Pancreas (tissue), 10 donors: Measurements from ENCODE around the gene PGLYRP3. TPM values are rescaled to one million over a fixed set of nuclear protein-coding genes. Genes with fewer than 3 reads are reported as not detected.

Source experiments
- ATAC-seq, 4 donors: fragments of 200-7000 bp; cut with Tn5 transposase; one replicate each; pipeline versions ENCODE4 v1.8.0 to v1.9.1; 2020; ENCODE audit warnings: mild to moderate bottlenecking in 4 of 4, moderate library complexity in 4 of 4
- DNase-seq, 6 donors: peaks; one replicate each; pipeline ENCODE4 v3.0.0-alpha.2; 2020
- FAIRE-seq: peaks from 2 replicates; lab custom pipeline; 2012; peaks lifted over from hg19 to GRCh38; lab: Jason Lieb, UNC
- H3K27ac ChIP-seq, 4 donors: fragments of 200-600 bp; sonication (generic); 1 replicate in 3 of 4; 2 replicates in 1 of 4; pipeline versions ENCODE4 v1.5.0 to v1.8.0; 2020
- H3K27me3 ChIP-seq, 4 donors: fragments of 200-600 bp; one replicate each; pipeline ENCODE4 v1.8.0; 2021
- H3K36me3 ChIP-seq, 3 donors: fragments of 200-600 bp; sonication (generic) in 1 of 3; one replicate each; pipeline versions ENCODE4 v1.5.0 to v1.8.0; 2020 to 2021
- H3K4me1 ChIP-seq, 3 donors: fragments of 200-600 bp; one replicate each; pipeline ENCODE4 v1.8.0; 2021
- H3K4me3 ChIP-seq, 4 donors: fragments of 200-600 bp; sonication (generic) in 2 of 4; one replicate each; pipeline versions ENCODE4 v1.5.0 to v1.8.0; 2020 to 2021
- H3K9me3 ChIP-seq, 4 donors: fragments of 200-600 bp; one replicate each; pipeline ENCODE4 v1.8.0; 2021
- WGBS, 2 donors: extraction: QIAGEN DNeasy Blood & Tissue Kit; methylation state at CpG; one replicate each; pipeline ENCODE4 v1.1.7; 2013; 5-methylcytosine and 5-hydroxymethylcytosine counted together
- intact Hi-C, 3 donors: fragments of 100-400 bp; cut with DNase I; formaldehyde crosslinking; loops; one replicate each; pipeline versions ENCODE4 v1.11.1 to v1.14.2; 2022
- polyA plus RNA-seq, 2 donors: library from polyadenylated mRNA; stranded (reverse); fragments of 200-250 nt; gene quantifications; one replicate each; pipeline ENCODE4 v1.2.3, GENCODE V29; 2013
- total RNA-seq, 6 donors: library from RNA; stranded (reverse); fragmentation: NEBNext Ultra II Directional in 4 of 6; extraction: Animal tissue kit (Norgen Biotek cat#: 25700) in 4 of 6; gene quantifications; one replicate each; pipeline versions ENCODE4 v1.2.1 to v1.2.4, GENCODE V29; 2021 to 2023
- TF ChIP-seq, protein P1 (sequence below), 4 donors: fragments of 200-600 bp; sonication (generic) in 3 of 4; IDR thresholded peaks; one replicate each; pipeline versions ENCODE4 v1.5.0 to v1.8.0; 2021; ENCODE audit warnings: antibody characterized with exemption in 4 of 4
- donor health status: healthy with polysubstance abuse.
- donor health status: DM: no; HTN: no; CAD: no; lungs with moderate emphysema.
- donor health status: DM: no; HTN: no; CAD: no.
- donor health status: control.
- donor health status: control.
- donor health status: Bipolar disorder and iron deficiency.
- donor health status: DM: yes; HTN: yes; CAD: no.
- donor health status: DM: no; HTN: no; CAD: no.
- donor health status: DM: no; HTN: no; CAD: no.
- donor health status: DM: yes; HTN: yes; CAD: no.

Gene PGLYRP3
- total and polyA plus RNA-seq, 8 donors: not detected

DNA sequence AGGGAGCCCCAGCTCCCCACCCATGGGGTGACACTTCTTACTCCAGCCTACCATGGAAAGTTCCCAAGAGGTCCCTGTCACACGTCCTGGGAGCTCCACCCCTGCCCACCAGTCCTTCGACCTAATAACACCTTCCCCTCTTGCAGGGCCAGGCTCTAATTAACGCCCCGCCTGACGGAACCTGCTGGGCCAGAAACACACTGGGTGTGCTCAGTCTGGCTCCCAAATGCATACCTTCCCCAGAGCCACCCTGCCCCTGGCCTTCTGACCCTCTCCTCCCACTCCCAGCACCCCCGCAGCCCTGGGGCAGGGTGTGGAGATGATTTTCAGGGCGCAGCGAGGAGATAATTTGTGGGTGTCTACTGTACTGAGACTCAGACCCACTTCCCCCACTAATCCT, 20.6 kb downstream of the PGLYRP3 start:
- TF ChIP-seq, protein P1, sequence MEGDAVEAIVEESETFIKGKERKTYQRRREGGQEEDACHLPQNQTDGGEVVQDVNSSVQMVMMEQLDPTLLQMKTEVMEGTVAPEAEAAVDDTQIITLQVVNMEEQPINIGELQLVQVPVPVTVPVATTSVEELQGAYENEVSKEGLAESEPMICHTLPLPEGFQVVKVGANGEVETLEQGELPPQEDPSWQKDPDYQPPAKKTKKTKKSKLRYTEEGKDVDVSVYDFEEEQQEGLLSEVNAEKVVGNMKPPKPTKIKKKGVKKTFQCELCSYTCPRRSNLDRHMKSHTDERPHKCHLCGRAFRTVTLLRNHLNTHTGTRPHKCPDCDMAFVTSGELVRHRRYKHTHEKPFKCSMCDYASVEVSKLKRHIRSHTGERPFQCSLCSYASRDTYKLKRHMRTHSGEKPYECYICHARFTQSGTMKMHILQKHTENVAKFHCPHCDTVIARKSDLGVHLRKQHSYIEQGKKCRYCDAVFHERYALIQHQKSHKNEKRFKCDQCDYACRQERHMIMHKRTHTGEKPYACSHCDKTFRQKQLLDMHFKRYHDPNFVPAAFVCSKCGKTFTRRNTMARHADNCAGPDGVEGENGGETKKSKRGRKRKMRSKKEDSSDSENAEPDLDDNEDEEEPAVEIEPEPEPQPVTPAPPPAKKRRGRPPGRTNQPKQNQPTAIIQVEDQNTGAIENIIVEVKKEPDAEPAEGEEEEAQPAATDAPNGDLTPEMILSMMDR (IDR thresholded peaks at IDR 0.05): no peak
- H3K4me3 ChIP-seq: no peak overlapping the region
- intact Hi-C loops: no loop called here
- FAIRE-seq: no peak
- H3K9me3 ChIP-seq: no peaks in the 10 kb centered on the region
- H3K4me1 ChIP-seq: no peaks in the 10 kb centered on the region
- no peak for DNase-seq
- H3K27ac ChIP-seq: no peak overlapping the region
- 36 to 38% methylated on average over 8 of the region's 8 CpGs for WGBS, 2 donors
- H3K27me3 ChIP-seq: no peaks in the 10 kb centered on the region
- no peak for ATAC-seq
- H3K36me3 ChIP-seq: no peaks in the 10 kb centered on the region

DNA sequence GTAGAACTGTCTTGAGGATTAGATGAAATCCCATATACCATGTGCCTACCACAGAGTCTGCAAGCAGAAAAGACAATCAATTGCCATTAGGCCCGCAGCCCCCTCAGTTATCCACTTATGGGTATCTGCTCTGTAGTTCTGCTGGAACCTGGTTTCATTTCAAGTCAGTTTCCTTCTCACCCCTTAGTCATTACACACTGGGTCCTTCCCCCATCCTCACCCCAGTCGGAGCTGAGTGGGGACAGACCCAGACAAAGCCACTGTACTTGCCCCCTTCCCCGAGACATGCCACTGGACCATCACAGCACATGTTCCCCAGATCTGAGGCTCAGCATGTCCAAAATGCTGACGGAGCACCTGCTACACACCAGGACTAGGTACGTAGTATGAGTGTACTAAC, 21.2 kb downstream of the PGLYRP3 start:
- Histone ChIP-seq H3K36me3 (no peaks in the 10 kb centered on the region), H3K27ac (no peak overlapping the region), H3K27me3 (no peaks in the 10 kb centered on the region), H3K4me1 (no peaks in the 10 kb centered on the region), H3K4me3 (no peak overlapping the region), H3K9me3 (no peaks in the 10 kb centered on the region)
- ATAC-seq: no peak
- no peak for DNase-seq
- TF ChIP-seq, protein P1 (IDR thresholded peaks at IDR 0.05): no peak
- intact Hi-C loops: no loop called here
- FAIRE-seq: no peak
- 67 to 75% methylated on average over 5 of the region's 5 CpGs for WGBS, 2 donors

DNA sequence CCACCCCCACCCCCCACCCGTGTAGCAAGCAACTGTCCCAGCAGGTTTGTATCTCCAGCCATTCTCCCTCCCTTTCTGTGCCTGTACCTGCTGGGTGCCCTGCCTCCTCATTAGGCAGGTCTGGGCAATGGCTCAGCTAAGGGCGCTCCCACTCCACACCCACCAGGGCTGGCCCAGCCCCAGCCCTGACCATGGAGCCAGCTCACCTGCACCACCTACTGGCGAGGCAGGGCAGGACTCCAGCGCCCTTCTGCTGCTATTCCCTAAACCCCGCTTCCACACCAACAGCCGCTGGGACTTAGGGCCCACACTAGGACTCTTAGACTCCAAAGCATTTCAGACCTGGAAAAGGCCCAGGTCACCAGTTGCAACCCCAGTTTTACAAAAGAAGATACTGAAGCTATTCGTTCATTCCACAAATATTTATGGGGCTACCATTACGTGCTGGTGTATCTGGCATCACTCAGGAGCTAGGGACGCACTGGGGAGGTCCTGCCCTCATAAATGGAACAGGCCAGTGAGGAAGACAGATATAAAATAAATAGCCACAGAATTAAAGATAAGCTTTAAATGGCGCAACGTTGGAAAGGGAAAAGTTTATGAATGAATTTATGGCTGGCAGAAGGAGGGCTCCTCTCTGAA, 24.0 kb downstream of the PGLYRP3 start:
- no peaks in the 10 kb centered on the region for H3K9me3 ChIP-seq
- DNase-seq: no peak
- H3K27ac ChIP-seq: no peak overlapping the region
- intact Hi-C loops: no loop called here
- no peaks in the 10 kb centered on the region for H3K36me3 ChIP-seq
- FAIRE-seq: no peak
- no peaks in the 10 kb centered on the region for H3K4me1 ChIP-seq
- TF ChIP-seq, protein P1 (IDR thresholded peaks at IDR 0.05): no peak
- 59 to 61% methylated on average over 11 of the region's 11 CpGs for WGBS, 2 donors
- peak in 1 of 4 donors; percentile 48 for ATAC-seq
- no peak overlapping the region for H3K4me3 ChIP-seq
- peaks cover 0 to 7% (median 0%) of the 10 kb centered on the region in 4 donors for H3K27me3 ChIP-seq

DNA sequence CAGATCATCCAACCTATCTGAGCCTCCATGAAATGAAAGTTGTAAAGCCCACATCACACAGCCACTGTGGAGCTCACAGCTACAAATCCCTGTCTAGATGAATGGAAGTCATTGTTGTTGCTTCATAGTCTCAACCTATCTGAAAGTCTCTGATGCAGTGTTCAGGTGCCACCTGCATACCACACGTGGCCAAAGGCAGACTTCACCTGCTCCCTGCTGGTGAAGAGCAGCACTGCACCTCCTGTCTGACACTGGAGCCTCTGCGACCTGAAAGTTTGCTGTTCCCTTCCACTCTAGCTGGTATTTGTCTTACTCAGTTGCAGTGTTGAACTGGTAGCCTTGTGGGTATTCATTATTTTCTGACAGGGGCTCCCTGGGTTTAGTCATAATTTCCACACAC, 34.9 kb downstream of the PGLYRP3 start:
- TF ChIP-seq, protein P1 (IDR thresholded peaks at IDR 0.05): peak in 3 of 4 donors; percentile 27 to 44 (median 32)
- Histone ChIP-seq H3K27me3 (no peaks in the 10 kb centered on the region), H3K9me3 (no peaks in the 10 kb centered on the region), H3K27ac (no peak overlapping the region), H3K4me1 (no peaks in the 10 kb centered on the region), H3K4me3 (no peak overlapping the region), H3K36me3 (no peaks in the 10 kb centered on the region)
- intact Hi-C loops: no loop called here
- FAIRE-seq (no peak), DNase-seq (no peak), ATAC-seq (peak in 2 of 4 donors; percentile 56 to 69)
- WGBS, 2 donors: 8 to 14% methylated on average over 2 of the region's 2 CpGs

DNA sequence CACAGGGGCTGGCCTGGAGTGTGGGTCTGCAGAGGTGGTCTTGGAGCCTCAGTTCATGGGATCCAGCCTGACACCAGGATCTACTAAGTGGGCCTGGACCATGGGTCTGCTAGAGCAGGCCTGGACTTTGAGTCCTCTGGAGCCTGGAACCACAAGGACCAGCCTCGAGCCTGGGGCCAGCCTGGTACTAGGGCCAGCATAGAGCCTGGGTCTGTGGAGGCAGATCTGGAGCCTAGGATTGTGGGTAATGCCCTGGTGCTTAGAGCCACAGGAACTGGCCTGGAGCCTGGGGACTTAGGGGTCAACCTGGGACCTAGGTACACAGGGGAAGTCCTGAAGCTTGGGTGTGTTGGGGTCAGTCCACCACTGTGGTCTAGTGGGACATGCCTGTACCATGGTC, 40.6 kb downstream of the PGLYRP3 start:
- intact Hi-C loops: no loop called here
- no peaks in the 10 kb centered on the region for H3K36me3 ChIP-seq
- H3K4me3 ChIP-seq: no peak overlapping the region
- no peaks in the 10 kb centered on the region for H3K9me3 ChIP-seq
- no peak for FAIRE-seq
- DNase-seq: no peak
- no peak overlapping the region for H3K27ac ChIP-seq
- ATAC-seq: no peak
- no peaks in the 10 kb centered on the region for H3K27me3 ChIP-seq
- no peaks in the 10 kb centered on the region for H3K4me1 ChIP-seq
- WGBS, 2 donors: 70 to 75% methylated on average over 1 of the region's 1 CpG
- TF ChIP-seq, protein P1 (IDR thresholded peaks at IDR 0.05): no peak
